Omental fat pad (tissue), 4 donors: ENCODE data around the gene INPP5D. TPM values are rescaled to one million over a fixed set of nuclear protein-coding genes. Genes with fewer than 3 reads are reported as not detected.

Source experiments
- ATAC-seq: fragments of 150-250 bp; one replicate; pipeline ENCODE4 v1.9.1; 2016; ENCODE audit warnings: mild to moderate bottlenecking, moderate library complexity; ENCODE audit not compliant: low FRiP score
- DNase-seq: peaks from one replicate; pipeline ENCODE4 v3.0.0-alpha.2; 2019; ENCODE audit warnings: low spot score
- total RNA-seq, 4 donors: library from RNA; depleted of rRNA; stranded (reverse); fragments of >200 nt; gene quantifications; one replicate each; pipeline ENCODE4 v1.1.0, GENCODE V29; 2016
- TF ChIP-seq, protein P1 (sequence below), 3 donors: fragments of 450-650 bp; IDR thresholded peaks; one replicate each; pipeline ENCODE4 v1.5.1; 2016 to 2017; ENCODE audit warnings: antibody characterized with exemption in 3 of 3, mild to moderate bottlenecking in 3 of 3, moderate library complexity in 2 of 3

Gene INPP5D
- total RNA-seq, 4 donors from 2014 or later = 17.9 to 55.8 (median 27.6) TPM

GRCh38 chr2:233173115-233173514 is 113.0 kb downstream of the INPP5D start:
- DNase-seq (no peak), ATAC-seq (no peak)
- TF ChIP-seq, protein P1, sequence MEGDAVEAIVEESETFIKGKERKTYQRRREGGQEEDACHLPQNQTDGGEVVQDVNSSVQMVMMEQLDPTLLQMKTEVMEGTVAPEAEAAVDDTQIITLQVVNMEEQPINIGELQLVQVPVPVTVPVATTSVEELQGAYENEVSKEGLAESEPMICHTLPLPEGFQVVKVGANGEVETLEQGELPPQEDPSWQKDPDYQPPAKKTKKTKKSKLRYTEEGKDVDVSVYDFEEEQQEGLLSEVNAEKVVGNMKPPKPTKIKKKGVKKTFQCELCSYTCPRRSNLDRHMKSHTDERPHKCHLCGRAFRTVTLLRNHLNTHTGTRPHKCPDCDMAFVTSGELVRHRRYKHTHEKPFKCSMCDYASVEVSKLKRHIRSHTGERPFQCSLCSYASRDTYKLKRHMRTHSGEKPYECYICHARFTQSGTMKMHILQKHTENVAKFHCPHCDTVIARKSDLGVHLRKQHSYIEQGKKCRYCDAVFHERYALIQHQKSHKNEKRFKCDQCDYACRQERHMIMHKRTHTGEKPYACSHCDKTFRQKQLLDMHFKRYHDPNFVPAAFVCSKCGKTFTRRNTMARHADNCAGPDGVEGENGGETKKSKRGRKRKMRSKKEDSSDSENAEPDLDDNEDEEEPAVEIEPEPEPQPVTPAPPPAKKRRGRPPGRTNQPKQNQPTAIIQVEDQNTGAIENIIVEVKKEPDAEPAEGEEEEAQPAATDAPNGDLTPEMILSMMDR (IDR thresholded peaks at IDR 0.05) = no peak

DNA sequence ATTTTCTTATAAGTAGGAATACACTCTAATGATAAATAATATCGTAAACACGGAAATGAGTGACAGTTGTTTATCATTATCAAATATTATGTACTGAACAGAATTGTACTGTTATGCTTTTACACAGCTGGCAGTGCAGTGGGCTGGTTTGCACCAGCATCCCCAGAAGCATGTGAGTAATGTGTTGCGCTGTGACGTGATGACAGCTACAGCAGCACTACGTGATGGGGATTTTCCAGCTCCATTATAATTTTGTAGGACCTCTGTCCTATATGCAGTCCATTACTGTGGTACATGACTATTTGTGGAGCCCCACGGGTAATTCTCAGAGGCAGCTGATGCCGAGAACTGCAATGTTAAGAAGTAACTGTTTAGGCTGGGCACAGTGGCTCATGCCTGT is 114.0 kb downstream of the INPP5D start:
- TF ChIP-seq, protein P1 (IDR thresholded peaks at IDR 0.05) = no peak
- ATAC-seq (no peak), DNase-seq (no peak)

DNA sequence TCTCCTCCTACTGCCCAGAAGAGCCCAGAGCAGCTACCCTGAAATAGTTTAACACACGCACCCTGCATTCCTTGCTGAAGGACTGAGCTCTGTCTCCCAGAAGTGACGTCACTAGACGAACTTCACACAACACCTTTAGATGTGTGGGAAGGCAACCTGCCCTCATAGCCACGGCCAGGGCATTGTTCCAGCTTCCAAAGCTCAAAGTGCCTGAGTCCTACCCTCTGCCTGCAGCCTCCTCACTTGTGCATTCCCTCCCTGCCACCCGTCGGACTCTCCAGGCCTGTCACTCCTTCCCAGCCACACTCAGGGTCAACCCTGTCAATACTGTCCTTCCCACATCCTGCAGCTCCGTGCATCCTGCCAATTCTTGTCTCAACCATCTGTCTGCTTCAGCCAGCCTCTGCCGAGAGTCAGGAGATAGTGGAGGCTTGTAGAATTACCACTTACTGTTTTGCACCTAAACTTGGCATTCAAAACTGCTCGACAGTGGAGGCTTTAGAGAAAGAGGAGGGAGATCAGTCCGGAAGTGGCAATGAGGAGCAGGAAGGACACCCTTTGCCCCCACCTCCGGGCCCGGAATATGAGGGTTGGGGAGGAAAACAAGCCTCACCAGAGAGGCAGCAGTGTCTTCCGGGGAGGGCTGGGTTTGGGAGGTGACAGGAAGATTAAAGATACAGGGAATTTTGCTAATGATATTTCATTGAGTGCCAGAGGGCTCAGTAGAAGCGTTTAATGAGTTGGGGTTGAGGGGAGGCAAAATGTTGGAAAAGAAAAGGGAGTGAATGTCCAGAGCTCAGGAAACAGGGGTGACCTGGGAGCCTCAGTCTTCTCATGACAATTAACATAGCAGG is 119.1 kb downstream of the INPP5D start:
- TF ChIP-seq, protein P1 (IDR thresholded peaks at IDR 0.05) = no peak
- ATAC-seq = no peak
- DNase-seq = no peak

DNA sequence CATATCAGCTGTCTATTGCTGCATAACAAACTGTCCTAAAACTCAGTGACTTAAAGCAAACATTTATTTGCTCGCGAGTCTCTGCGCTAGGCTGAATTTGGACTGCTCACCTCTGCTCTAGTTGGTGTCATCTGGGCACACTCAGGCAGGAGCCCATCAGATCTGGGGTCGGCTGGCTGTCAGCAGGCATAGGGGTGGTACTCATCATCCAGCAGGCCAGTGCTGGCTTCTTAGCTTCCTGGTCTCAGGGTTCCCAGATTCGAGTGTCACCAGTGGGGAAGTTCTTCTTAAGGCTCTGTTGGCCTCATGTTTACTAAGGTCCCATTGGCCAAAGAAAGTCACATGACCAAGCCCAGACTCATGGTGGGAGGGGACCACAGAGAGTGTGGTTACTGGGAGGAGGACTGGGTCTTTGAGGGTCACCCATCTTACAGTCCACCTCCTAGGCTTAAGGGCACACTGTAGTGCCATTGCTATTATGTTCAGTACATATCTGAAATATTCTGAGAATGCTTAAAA is 119.8 kb downstream of the INPP5D start:
- ATAC-seq = no peak
- no peak for DNase-seq
- TF ChIP-seq, protein P1 (IDR thresholded peaks at IDR 0.05) = no peak

- TF ChIP-seq, protein P1 (IDR thresholded peaks at IDR 0.05) = no peak
- no peak for DNase-seq
- ATAC-seq = no peak
Measured at GRCh38 chr2:233183869-233184418, 123.8 kb downstream of the INPP5D start.

GRCh38 chr2:233184669-233185068 is 124.5 kb downstream of the INPP5D start:
- TF ChIP-seq, protein P1 (IDR thresholded peaks at IDR 0.05) = no peak
- ATAC-seq (no peak), DNase-seq (no peak)
